Measurements from ENCODE around the gene LCNL1.

- no peak for TF ChIP-seq CTCF (conservative IDR thresholded peaks at IDR 0.05; ENCODE audit: low read depth, low read length)
- TF ChIP-seq EZH2 (IDR thresholded peaks at IDR 0.05; ENCODE audit: borderline replicate concordance, low read depth, low read length, poor library complexity, severe bottlenecking), result no peak
Measured at GRCh38 chr9:136958473-136958872, 24.3 kb upstream of the LCNL1 start.

Data from A673 (cell line).